Panc1 (cell line): ENCODE measurements around the gene COL13A1. TPM values are rescaled to one million over a fixed set of nuclear protein-coding genes. Genes with fewer than 3 reads are reported as not detected.

Source experiments
- ATAC-seq: fragments of 200-7000 bp; cut with Tn5 transposase; 2 replicates; pipeline ENCODE4 v1.9.1; 2020; ENCODE audit warnings: mild to moderate bottlenecking, moderate library complexity
- BruUV-seq: library from RNA; stranded (reverse); fragments of 400-500 nt; replicated peaks from 2 replicates; lab custom pipeline; 2021; lab: Mats Ljungman, UMichigan
- CTCF ChIA-PET: fragments of 300-600 bp; sonication (Branson Sonifier 250); formaldehyde crosslinking; loops from one replicate; lab custom pipeline; 2022; ENCODE audit warnings: antibody characterized with exemption; lab: Charles Lee
- POLR2A ChIA-PET: fragments of 300-600 bp; sonication (Branson Sonifier 250); formaldehyde crosslinking; loops from one replicate; lab custom pipeline; 2022; ENCODE audit warnings: antibody characterized with exemption; lab: Charles Lee
- DNase-seq: peaks from one replicate; pipeline ENCODE4 v3.0.0-alpha.2; 2010; ENCODE audit warnings: low read depth, low spot score
- H3K27ac ChIP-seq: 2 replicates; pipeline ENCODE4 v1.5.1; 2011; ENCODE audit warnings: mild to moderate bottlenecking, low read length, inconsistent platforms
- H3K27me3 ChIP-seq: fragments of 200-500 bp; sonication (Bioruptor generic); 2 replicates; pipeline ENCODE4 v1.6.0; 2014; ENCODE audit warnings: low read length, inconsistent platforms; ENCODE audit not compliant: control insufficient read depth, insufficient read depth
- H3K36me3 ChIP-seq: fragments of 200-500 bp; sonication (Bioruptor generic); 2 replicates; pipeline ENCODE4 v1.5.1; 2014; ENCODE audit warnings: inconsistent platforms, mild to moderate bottlenecking, low read length, moderate library complexity; ENCODE audit not compliant: control insufficient read depth, insufficient read depth
- H3K4me1 ChIP-seq: 2 replicates; pipeline ENCODE4 v1.5.1; 2011; ENCODE audit warnings: inconsistent platforms, mild to moderate bottlenecking, low read length, moderate library complexity; ENCODE audit not compliant: control insufficient read depth, insufficient read depth
- H3K4me3 ChIP-seq, 2 experiments: 2 replicates each; pipeline ENCODE4 v1.5.1; 2011 to 2012; ENCODE audit warnings: low read depth in 2 of 2, low read length in 2 of 2, mild to moderate bottlenecking in 2 of 2, inconsistent platforms in 1 of 2, moderate library complexity in 1 of 2
- H3K9me3 ChIP-seq: fragments of 200-500 bp; sonication (Bioruptor generic); 2 replicates; pipeline ENCODE4 v1.5.1; 2014; ENCODE audit warnings: low read depth, mild to moderate bottlenecking, inconsistent platforms, low read length, moderate library complexity; ENCODE audit not compliant: control insufficient read depth, insufficient read depth
- CTCF ChIP-seq: fragments of 450-650 bp; IDR thresholded peaks from 2 replicates; pipeline ENCODE4 v1.5.1; 2017; ENCODE audit warnings: mild to moderate bottlenecking
- POLR2AphosphoS5 ChIP-seq: IDR thresholded peaks from 2 replicates; pipeline ENCODE4 v1.6.1; 2012; ENCODE audit warnings: mild to moderate bottlenecking, low read depth, low read length, moderate library complexity
- SIN3A ChIP-seq: IDR thresholded peaks from 2 replicates; pipeline ENCODE4 v1.6.1; 2012; ENCODE audit warnings: low read depth, mild to moderate bottlenecking, low read length, moderate library complexity, borderline replicate concordance; ENCODE audit not compliant: insufficient read depth
- TCF7L2 ChIP-seq: IDR thresholded peaks from 2 replicates; pipeline ENCODE4 v1.6.1; 2011; ENCODE audit warnings: mild to moderate bottlenecking, low read depth, low read length, inconsistent platforms
- in situ Hi-C: cut with HindIII; loops from 2 replicates; pipeline ENCODE4 v1.10.0; 2016; ENCODE audit warnings: low sequenced_read_pairs, low pct_unique_long_range_greater_than_20kb
- intact Hi-C: fragments of 100-400 bp; cut with micrococcal nuclease; formaldehyde crosslinking; loops from one replicate; pipeline ENCODE4 v1.10.0; 2022; ENCODE audit not compliant: unreplicated experiment
- total RNA-seq: library from RNA; stranded (reverse); gene quantifications from one replicate; pipeline ENCODE4 v1.2.1, GENCODE V29; 2021; ENCODE audit not compliant: unreplicated experiment
- TF ChIP-seq, protein P1 (sequence below), 2 experiments: IDR thresholded peaks; 2 replicates each; pipeline ENCODE4 v1.6.1; 2011 to 2012; ENCODE audit warnings: low read depth in 2 of 2, control low read depth in 1 of 2, low read length in 1 of 2, mild to moderate bottlenecking in 1 of 2, moderate library complexity in 1 of 2; ENCODE audit not compliant: insufficient read depth in 1 of 2

Gene COL13A1
- total RNA-seq, 1 experiment from 2014 or later = 1.0 TPM

DNA sequence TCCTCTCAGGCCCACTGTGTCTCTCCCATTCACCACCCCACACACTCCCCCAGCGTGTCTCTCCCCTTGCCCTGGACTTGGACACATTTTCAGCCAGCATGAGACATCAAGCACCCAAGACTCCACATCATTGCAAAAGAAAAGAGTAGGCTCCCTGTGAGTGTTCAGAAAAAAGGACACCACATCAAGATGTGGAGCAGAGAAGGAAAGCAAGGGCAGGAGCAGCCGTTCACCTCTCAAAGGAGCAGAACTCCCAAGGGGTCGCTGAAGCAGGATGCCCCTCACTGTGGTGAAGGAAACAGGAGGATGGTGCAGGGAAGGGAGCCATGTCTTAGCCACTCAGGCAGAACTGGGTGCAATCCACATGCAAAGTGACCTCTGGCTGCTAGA lies 161.0 kb downstream of the COL13A1 start:
- BruUV-seq = no TSS peak
- intact Hi-C loops = no loop called here
- DNase-seq (no peak), ATAC-seq (no peak)
- in situ Hi-C loops = no loop called here
- no peak overlapping the region for H3K27ac ChIP-seq
- H3K27me3 ChIP-seq = peaks cover 5% of the 10 kb centered on the region; the same call in 1 of the 2 replicates
- ChIA-PET POLR2A (no interaction called here), CTCF (interaction anchor here (0.5 kb wide), 1 partner anchor 40 kb away, joined by 9 read pairs; no protein-coding TSS in a partner anchor)
- H3K4me3 ChIP-seq = no peak overlapping the region
- TF ChIP-seq, protein P1, sequence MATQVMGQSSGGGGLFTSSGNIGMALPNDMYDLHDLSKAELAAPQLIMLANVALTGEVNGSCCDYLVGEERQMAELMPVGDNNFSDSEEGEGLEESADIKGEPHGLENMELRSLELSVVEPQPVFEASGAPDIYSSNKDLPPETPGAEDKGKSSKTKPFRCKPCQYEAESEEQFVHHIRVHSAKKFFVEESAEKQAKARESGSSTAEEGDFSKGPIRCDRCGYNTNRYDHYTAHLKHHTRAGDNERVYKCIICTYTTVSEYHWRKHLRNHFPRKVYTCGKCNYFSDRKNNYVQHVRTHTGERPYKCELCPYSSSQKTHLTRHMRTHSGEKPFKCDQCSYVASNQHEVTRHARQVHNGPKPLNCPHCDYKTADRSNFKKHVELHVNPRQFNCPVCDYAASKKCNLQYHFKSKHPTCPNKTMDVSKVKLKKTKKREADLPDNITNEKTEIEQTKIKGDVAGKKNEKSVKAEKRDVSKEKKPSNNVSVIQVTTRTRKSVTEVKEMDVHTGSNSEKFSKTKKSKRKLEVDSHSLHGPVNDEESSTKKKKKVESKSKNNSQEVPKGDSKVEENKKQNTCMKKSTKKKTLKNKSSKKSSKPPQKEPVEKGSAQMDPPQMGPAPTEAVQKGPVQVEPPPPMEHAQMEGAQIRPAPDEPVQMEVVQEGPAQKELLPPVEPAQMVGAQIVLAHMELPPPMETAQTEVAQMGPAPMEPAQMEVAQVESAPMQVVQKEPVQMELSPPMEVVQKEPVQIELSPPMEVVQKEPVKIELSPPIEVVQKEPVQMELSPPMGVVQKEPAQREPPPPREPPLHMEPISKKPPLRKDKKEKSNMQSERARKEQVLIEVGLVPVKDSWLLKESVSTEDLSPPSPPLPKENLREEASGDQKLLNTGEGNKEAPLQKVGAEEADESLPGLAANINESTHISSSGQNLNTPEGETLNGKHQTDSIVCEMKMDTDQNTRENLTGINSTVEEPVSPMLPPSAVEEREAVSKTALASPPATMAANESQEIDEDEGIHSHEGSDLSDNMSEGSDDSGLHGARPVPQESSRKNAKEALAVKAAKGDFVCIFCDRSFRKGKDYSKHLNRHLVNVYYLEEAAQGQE (IDR thresholded peaks at IDR 0.05; ENCODE audit: insufficient read depth in 1 of 2, low read depth in 2 of 2, low read length in 1 of 2) = no peak
- no peak for TF ChIP-seq SIN3A
- no peak for TF ChIP-seq CTCF
- TF ChIP-seq TCF7L2 = no peak
- TF ChIP-seq POLR2AphosphoS5 = no peak
- no peaks in the 10 kb centered on the region for H3K9me3 ChIP-seq
- no peaks in the 10 kb centered on the region for H3K4me1 ChIP-seq
- no peaks in the 10 kb centered on the region for H3K36me3 ChIP-seq

DNA sequence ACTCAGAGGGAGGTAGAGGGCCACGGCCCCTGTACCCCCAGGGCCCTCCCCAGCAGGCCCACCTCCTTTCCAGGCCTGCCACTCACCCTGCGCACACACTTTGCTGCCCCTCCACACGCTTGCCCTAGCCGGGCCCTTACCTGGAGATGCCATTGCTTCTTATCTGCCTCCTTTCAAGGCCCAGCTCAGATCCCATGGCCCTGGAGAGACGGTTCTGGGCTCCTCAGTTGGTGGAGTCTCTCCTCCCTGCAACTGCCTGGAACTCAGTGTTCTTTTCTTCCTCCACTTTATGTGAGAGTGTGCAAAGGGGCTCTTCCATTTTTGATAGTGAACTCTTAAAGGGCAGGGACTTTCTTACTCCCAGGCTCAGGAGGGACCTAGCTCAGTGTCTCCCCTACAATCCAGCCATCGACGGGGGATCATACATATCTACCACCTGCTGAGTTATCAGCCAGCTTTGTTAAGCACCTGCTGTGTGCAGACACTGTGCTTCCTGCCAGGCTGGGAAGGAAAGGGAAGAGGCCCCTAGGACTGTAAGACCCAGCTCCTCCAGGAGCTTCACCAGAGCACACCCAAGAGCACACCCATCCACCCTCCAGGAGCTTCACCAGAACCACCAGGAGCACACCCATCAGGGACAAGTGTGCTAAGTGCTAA lies 161.6 kb downstream of the COL13A1 start:
- DNase-seq (no peak), ATAC-seq (no peak)
- Histone ChIP-seq H3K9me3 (no peaks in the 10 kb centered on the region), H3K27me3 (peaks cover 7% of the 10 kb centered on the region; the same call in 1 of the 2 replicates), H3K27ac (no peak overlapping the region), H3K4me3 (no peak overlapping the region), H3K4me1 (no peaks in the 10 kb centered on the region), H3K36me3 (no peaks in the 10 kb centered on the region)
- POLR2A ChIA-PET = no interaction called here
- BruUV-seq = no TSS peak
- TF ChIP-seq TCF7L2 = no peak
- TF ChIP-seq CTCF = no peak
- TF ChIP-seq, protein P1 (IDR thresholded peaks at IDR 0.05; ENCODE audit: insufficient read depth in 1 of 2, low read depth in 2 of 2, low read length in 1 of 2) = no peak
- no peak for TF ChIP-seq POLR2AphosphoS5
- no peak for TF ChIP-seq SIN3A
- CTCF ChIA-PET = interaction anchor here (0.5 to 0.9 kb wide), 2 partner anchors 40 to 670 kb away, joined by 3 to 9 read pairs; no protein-coding TSS in a partner anchor
- intact Hi-C loops (no loop called here), in situ Hi-C loops (no loop called here)
